Karpas-422 (cell line): ENCODE data around the gene CD180. TPM values are rescaled to one million over a fixed set of nuclear protein-coding genes. Genes with fewer than 3 reads are reported as not detected.

ENCODE experiments used
- DNase-seq: peaks from one replicate; pipeline ENCODE4 v3.0.0-alpha.2; 2015
- H2AFZ ChIP-seq: fragments of 200-600 bp; sonication (generic); 2 replicates; pipeline ENCODE4 v1.6.1; 2014; ENCODE audit warnings: antibody characterized with exemption, low read length, mixed read lengths
- H3K27ac ChIP-seq: fragments of 200-600 bp; sonication (generic); 2 replicates; pipeline ENCODE4 v1.5.1; 2014; ENCODE audit warnings: mild to moderate bottlenecking, low read length, moderate library complexity
- H3K27me3 ChIP-seq: fragments of 200-600 bp; sonication (generic); 2 replicates; pipeline ENCODE4 v1.6.1; 2014; ENCODE audit warnings: low read length, mixed read lengths
- H3K36me3 ChIP-seq: fragments of 200-600 bp; sonication (generic); 2 replicates; pipeline ENCODE4 v1.6.1; 2014; ENCODE audit warnings: low read length, mixed read lengths; ENCODE audit not compliant: insufficient read depth
- H3K4me1 ChIP-seq: fragments of 200-600 bp; sonication (generic); 2 replicates; pipeline ENCODE4 v1.6.1; 2014; ENCODE audit warnings: mild to moderate bottlenecking, low read length, mixed read lengths
- H3K4me2 ChIP-seq: fragments of 200-600 bp; sonication (generic); 2 replicates; pipeline ENCODE4 v1.6.1; 2014; ENCODE audit warnings: low read length, low read depth, mild to moderate bottlenecking; ENCODE audit not compliant: poor library complexity, severe bottlenecking
- H3K4me3 ChIP-seq: fragments of 200-600 bp; sonication (generic); 2 replicates; pipeline ENCODE4 v1.5.1; 2014; ENCODE audit warnings: mild to moderate bottlenecking, antibody characterized with exemption, low read length, mixed read lengths
- H3K79me2 ChIP-seq: fragments of 200-600 bp; sonication (generic); 2 replicates; pipeline ENCODE4 v1.6.1; 2014; ENCODE audit warnings: mild to moderate bottlenecking, low read length, mixed read lengths
- H3K9ac ChIP-seq: fragments of 200-600 bp; sonication (generic); 2 replicates; pipeline ENCODE4 v1.6.0; 2014; ENCODE audit warnings: low read length
- H3K9me2 ChIP-seq: fragments of 200-600 bp; sonication (generic), shearing (Covaris generic); replicated peaks from 2 replicates; pipeline ENCODE4 v1.6.0; 2014; ENCODE audit warnings: mild to moderate bottlenecking, low read length, moderate library complexity; ENCODE audit not compliant: insufficient read depth
- H3K9me3 ChIP-seq: fragments of 300-700, 200-600 bp; sonication (generic); 2 replicates; pipeline ENCODE4 v1.6.1; 2014; ENCODE audit warnings: low read length, mixed read lengths
- H4K20me1 ChIP-seq: fragments of 200-600 bp; sonication (generic); 2 replicates; pipeline ENCODE4 v1.6.1; 2014; ENCODE audit warnings: mild to moderate bottlenecking, antibody characterized with exemption, low read length, low read depth; ENCODE audit not compliant: insufficient read depth
- total RNA-seq: library from RNA; depleted of rRNA; stranded (reverse); fragments of >200 nt; shearing (Covaris generic); gene quantifications from 2 replicates; pipeline ENCODE4 v1.2.3, GENCODE V29; 2014; ENCODE audit warnings: low replicate concordance

CD180 gene
- total RNA-seq, 1 experiment from 2014 or later, result 90.7 TPM

DNA sequence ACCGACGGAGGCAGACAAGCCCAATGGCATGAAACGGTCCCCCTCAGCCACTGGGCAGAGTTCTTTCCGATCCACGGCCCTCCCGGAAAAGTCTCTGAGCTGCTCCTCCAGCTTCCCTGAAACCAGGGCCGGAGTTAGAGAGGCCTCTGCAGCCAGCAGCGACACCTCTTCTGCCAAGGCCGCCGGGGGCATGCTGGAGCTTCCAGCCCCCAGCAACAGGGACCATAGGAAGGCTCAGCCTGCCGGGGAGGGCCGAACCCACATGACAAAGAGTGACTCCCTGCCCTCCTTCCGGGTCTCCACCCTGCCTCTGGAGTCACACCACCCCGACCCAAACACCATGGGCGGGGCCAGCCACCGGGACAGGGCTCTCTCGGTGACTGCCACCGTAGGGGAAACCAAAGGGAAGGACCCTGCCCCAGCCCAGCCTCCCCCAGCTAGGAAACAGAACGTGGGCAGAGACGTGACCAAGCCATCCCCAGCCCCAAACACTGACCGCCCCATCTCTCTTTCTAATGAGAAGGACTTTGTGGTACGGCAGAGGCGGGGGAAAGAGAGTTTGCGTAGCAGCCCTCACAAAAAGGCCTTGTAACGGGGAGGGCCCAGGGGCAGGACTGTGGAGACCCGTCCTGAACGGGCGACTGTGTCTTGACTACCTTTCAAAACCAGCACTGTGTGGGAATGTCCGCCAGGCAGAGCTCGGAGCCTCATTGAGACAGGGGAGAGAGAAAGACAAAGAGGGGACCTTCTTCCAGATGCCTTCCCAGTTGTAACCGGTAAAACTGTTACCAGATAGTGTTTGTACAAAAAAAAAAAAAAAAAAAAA, 29.9 kb downstream of the CD180 start:
- Histone ChIP-seq H3K9me2 (no peaks in the 10 kb centered on the region), H3K36me3 (no peaks in the 10 kb centered on the region), H3K4me3 (peak overlapping the region; percentile 66), H3K79me2 (no peaks in the 10 kb centered on the region), H3K4me2 (peak overlapping the region; percentile 85), H3K4me1 (peaks cover 24% of the 10 kb centered on the region), H3K27ac (peak overlapping the region; percentile 84), H3K27me3 (no peaks in the 10 kb centered on the region), H3K9ac (peak overlapping the region; percentile 88), H2AFZ (peak overlapping the region; percentile 67), H4K20me1 (no peaks in the 10 kb centered on the region), H3K9me3 (no peaks in the 10 kb centered on the region)
- peak; percentile 73 for DNase-seq

DNA sequence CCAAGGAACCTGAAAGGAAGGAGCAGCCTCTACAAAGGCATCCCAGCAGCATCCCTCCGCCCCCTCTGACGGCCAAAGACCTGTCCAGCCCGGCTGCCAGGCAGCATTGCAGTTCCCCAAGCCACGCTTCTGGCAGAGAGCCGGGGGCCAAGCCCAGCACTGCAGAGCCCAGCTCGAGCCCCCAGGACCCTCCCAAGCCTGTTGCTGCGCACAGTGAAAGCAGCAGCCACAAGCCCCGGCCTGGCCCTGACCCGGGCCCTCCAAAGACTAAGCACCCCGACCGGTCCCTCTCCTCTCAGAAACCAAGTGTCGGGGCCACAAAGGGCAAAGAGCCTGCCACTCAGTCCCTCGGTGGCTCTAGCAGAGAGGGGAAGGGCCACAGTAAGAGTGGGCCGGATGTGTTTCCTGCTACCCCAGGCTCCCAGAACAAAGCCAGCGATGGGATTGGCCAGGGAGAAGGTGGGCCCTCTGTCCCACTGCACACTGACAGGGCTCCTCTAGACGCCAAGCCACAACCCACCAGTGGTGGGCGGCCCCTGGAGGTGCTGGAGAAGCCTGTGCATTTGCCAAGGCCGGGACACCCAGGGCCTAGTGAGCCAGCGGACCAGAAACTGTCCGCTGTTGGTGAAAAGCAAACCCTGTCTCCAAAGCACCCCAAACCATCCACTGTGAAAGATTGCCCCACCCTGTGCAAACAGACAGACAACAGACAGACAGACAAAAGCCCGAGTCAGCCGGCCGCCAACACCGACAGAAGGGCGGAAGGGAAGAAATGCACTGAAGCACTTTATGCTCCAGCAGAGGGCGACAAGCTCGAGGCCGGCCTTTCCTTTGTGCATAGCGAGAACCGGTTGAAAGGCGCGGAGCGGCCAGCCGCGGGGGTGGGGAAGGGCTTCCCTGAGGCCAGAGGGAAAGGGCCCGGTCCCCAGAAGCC, 30.8 kb downstream of the CD180 start:
- Histone ChIP-seq H3K9me2 (no peaks in the 10 kb centered on the region), H3K9ac (peak overlapping the region; percentile 88), H4K20me1 (no peaks in the 10 kb centered on the region), H3K36me3 (no peaks in the 10 kb centered on the region), H3K9me3 (no peaks in the 10 kb centered on the region), H3K4me2 (peak overlapping the region; percentile 85), H3K4me3 (peak overlapping the region; percentile 66), H3K79me2 (no peaks in the 10 kb centered on the region), H3K27me3 (no peaks in the 10 kb centered on the region), H2AFZ (peak overlapping the region; percentile 89), H3K4me1 (peaks cover 32% of the 10 kb centered on the region), H3K27ac (peak overlapping the region; percentile 84)
- DNase-seq, result peak; percentile 97

DNA sequence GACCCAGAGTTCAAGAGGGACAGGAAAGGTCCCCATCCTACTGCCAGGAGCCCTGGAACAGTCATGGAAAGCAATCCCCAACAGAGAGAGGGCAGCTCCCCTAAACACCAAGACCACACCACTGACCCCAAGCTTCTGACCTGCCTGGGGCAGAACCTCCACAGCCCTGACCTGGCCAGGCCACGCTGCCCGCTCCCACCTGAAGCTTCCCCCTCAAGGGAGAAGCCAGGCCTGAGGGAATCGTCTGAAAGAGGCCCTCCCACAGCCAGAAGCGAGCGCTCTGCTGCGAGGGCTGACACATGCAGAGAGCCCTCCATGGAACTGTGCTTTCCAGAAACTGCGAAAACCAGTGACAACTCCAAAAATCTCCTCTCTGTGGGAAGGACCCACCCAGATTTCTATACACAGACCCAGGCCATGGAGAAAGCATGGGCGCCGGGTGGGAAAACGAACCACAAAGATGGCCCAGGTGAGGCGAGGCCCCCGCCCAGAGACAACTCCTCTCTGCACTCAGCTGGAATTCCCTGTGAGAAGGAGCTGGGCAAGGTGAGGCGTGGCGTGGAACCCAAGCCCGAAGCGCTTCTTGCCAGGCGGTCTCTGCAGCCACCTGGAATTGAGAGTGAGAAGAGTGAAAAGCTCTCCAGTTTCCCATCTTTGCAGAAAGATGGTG, 31.6 kb downstream of the CD180 start:
- Histone ChIP-seq H3K9ac (peak overlapping the region; percentile 88; the same call in 1 of the 2 replicates), H3K36me3 (no peaks in the 10 kb centered on the region), H3K27ac (no peak overlapping the region), H3K4me2 (peak overlapping the region; percentile 85), H4K20me1 (no peaks in the 10 kb centered on the region), H3K27me3 (no peaks in the 10 kb centered on the region), H3K79me2 (no peaks in the 10 kb centered on the region), H3K4me1 (peaks cover 40% of the 10 kb centered on the region), H3K9me2 (no peaks in the 10 kb centered on the region), H3K9me3 (no peaks in the 10 kb centered on the region), H2AFZ (no peak overlapping the region), H3K4me3 (no peak overlapping the region; the same call in 1 of the 2 replicates)
- no peak for DNase-seq

DNA sequence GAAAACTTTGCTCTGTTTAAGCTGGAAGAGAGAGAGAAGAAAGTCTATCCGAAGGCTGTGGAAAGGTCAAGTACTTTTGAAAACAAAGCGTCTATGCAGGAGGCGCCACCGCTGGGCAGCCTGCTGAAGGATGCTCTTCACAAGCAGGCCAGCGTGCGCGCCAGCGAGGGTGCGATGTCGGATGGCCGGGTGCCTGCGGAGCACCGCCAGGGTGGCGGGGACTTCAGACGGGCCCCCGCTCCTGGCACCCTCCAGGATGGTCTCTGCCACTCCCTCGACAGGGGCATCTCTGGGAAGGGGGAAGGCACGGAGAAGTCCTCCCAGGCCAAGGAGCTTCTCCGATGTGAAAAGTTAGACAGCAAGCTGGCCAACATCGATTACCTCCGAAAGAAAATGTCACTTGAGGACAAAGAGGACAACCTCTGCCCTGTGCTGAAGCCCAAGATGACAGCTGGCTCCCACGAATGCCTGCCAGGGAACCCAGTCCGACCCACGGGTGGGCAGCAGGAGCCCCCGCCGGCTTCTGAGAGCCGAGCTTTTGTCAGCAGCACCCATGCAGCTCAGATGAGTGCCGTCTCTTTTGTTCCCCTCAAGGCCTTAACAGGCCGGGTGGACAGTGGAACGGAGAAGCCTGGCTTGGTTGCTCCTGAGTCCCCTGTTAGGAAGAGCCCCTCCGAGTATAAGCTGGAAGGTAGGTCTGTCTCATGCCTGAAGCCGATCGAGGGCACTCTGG, 32.6 kb downstream of the CD180 start:
- Histone ChIP-seq H3K79me2 (no peaks in the 10 kb centered on the region), H3K27ac (no peak overlapping the region)

DNA sequence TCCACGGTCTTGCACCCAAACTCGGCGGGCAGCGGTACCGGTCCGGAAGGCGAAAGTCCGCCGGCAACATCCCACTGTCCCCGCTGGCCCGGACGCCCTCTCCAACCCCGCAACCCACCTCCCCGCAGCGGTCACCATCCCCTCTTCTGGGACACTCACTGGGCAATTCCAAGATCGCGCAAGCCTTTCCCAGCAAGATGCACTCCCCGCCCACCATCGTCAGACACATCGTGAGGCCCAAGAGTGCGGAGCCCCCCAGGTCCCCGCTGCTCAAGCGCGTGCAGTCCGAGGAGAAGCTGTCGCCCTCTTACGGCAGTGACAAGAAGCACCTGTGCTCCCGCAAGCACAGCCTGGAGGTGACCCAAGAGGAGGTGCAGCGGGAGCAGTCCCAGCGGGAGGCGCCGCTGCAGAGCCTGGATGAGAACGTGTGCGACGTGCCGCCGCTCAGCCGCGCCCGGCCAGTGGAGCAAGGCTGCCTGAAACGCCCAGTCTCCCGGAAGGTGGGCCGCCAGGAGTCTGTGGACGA, 33.3 kb downstream of the CD180 start:
- Histone ChIP-seq H3K79me2 (no peaks in the 10 kb centered on the region), H2AFZ (no peak overlapping the region), H3K27me3 (no peaks in the 10 kb centered on the region), H3K4me2 (no peak overlapping the region), H3K9me3 (no peaks in the 10 kb centered on the region), H3K27ac (no peak overlapping the region), H4K20me1 (no peaks in the 10 kb centered on the region), H3K4me3 (no peak overlapping the region), H3K4me1 (peaks cover 46% of the 10 kb centered on the region), H3K36me3 (no peaks in the 10 kb centered on the region), H3K9ac (no peak overlapping the region), H3K9me2 (no peaks in the 10 kb centered on the region)
- no peak for DNase-seq

More for the DNA sequence above, 32.6 kb downstream of the CD180 start:
- Histone ChIP-seq H3K4me3 (no peak overlapping the region), H3K4me1 (peaks cover 48% of the 10 kb centered on the region), H3K9me2 (no peaks in the 10 kb centered on the region), H3K9me3 (no peaks in the 10 kb centered on the region), H4K20me1 (no peaks in the 10 kb centered on the region), H3K27me3 (no peaks in the 10 kb centered on the region), H3K9ac (no peak overlapping the region), H3K36me3 (no peaks in the 10 kb centered on the region), H2AFZ (no peak overlapping the region), H3K4me2 (no peak overlapping the region)
- no peak for DNase-seq

DNA sequence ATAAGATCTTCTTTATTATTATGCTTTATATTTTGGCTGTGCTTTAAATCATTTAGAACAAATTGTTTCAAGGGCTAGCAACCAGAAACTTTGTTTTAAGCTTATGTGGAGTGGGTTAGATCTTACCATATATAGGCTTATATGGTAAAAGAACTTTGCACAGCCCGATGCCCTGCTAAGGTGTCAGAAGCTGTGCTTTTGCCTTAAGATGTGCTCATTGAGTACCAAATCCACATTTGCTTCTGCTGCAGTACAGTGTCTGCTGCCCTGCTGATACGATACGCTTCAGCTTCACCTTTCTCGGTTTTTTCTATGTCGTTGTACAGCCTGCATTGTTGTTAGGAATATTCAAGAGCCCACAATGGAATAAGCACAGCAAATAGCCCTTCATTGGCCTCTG, 34.8 kb downstream of the CD180 start:
- Histone ChIP-seq H3K36me3 (no peaks in the 10 kb centered on the region), H3K27ac (no peak overlapping the region), H3K9ac (no peak overlapping the region), H3K9me3 (no peaks in the 10 kb centered on the region), H3K4me1 (peaks cover 40% of the 10 kb centered on the region), H2AFZ (no peak overlapping the region), H4K20me1 (no peaks in the 10 kb centered on the region), H3K9me2 (no peaks in the 10 kb centered on the region), H3K4me2 (no peak overlapping the region), H3K79me2 (no peaks in the 10 kb centered on the region), H3K4me3 (no peak overlapping the region), H3K27me3 (no peaks in the 10 kb centered on the region)
- DNase-seq, result no peak

DNA sequence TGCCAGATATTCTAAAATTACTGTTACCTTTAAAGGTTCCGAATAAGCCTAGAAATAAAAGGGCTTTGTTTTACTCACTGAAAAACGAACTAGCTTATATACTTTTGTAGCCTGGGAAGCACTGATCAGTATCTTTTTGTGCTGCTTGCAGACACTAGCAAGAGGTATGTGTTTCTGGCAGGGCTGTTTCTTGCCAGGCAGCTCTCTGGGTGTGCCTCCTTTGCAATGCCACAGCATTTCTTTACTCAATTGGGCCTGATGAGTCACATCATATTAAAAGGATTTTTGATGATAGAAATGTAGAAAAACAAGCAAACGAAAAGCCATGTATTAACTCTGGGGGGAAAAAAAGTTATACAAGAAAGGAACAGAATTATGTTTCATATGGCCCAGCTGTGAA, 35.6 kb downstream of the CD180 start:
- Histone ChIP-seq H3K4me3 (no peak overlapping the region), H3K4me1 (peaks cover 33% of the 10 kb centered on the region), H3K9me2 (no peaks in the 10 kb centered on the region), H3K27me3 (no peaks in the 10 kb centered on the region), H2AFZ (no peak overlapping the region), H3K27ac (peak overlapping the region; percentile 35), H3K4me2 (no peak overlapping the region), H3K79me2 (no peaks in the 10 kb centered on the region), H3K9ac (no peak overlapping the region), H3K36me3 (no peaks in the 10 kb centered on the region), H3K9me3 (no peaks in the 10 kb centered on the region), H4K20me1 (no peaks in the 10 kb centered on the region)
- DNase-seq, result no peak
